Nephron progenitor cell (in vitro differentiated cells): ENCODE data around the gene CFAP46.

Experiments
- DNase-seq: peaks from one replicate; pipeline ENCODE4 v3.0.0; 2021
- H3K27ac Mint-ChIP-seq: 2 replicates; pipeline ENCODE4 v1.8.0; 2021; ENCODE audit warnings: mild to moderate bottlenecking, moderate library complexity, mixed read lengths
- H3K27me3 Mint-ChIP-seq: 2 replicates; pipeline ENCODE4 v1.8.0; 2021; ENCODE audit warnings: mild to moderate bottlenecking, low read depth, mixed read lengths; ENCODE audit not compliant: poor library complexity
- H3K36me3 Mint-ChIP-seq: 2 replicates; pipeline ENCODE4 v1.8.0; 2021; ENCODE audit warnings: low read depth, mixed read lengths
- H3K4me1 Mint-ChIP-seq: 2 replicates; pipeline ENCODE4 v1.8.0; 2021; ENCODE audit warnings: mixed read lengths
- H3K4me3 Mint-ChIP-seq: 2 replicates; pipeline ENCODE4 v1.8.0; 2021; ENCODE audit warnings: mild to moderate bottlenecking, moderate library complexity, mixed read lengths
- H3K9me3 Mint-ChIP-seq: 2 replicates; pipeline ENCODE4 v1.8.0; 2021; ENCODE audit warnings: mild to moderate bottlenecking, moderate library complexity, mixed read lengths
- CTCF ChIP-seq: fragments of 200-600 bp; sonication (generic); IDR thresholded peaks from 2 replicates; pipeline ENCODE4 v1.5.0; 2021; ENCODE audit warnings: antibody characterized with exemption

Gene CFAP46

DNA sequence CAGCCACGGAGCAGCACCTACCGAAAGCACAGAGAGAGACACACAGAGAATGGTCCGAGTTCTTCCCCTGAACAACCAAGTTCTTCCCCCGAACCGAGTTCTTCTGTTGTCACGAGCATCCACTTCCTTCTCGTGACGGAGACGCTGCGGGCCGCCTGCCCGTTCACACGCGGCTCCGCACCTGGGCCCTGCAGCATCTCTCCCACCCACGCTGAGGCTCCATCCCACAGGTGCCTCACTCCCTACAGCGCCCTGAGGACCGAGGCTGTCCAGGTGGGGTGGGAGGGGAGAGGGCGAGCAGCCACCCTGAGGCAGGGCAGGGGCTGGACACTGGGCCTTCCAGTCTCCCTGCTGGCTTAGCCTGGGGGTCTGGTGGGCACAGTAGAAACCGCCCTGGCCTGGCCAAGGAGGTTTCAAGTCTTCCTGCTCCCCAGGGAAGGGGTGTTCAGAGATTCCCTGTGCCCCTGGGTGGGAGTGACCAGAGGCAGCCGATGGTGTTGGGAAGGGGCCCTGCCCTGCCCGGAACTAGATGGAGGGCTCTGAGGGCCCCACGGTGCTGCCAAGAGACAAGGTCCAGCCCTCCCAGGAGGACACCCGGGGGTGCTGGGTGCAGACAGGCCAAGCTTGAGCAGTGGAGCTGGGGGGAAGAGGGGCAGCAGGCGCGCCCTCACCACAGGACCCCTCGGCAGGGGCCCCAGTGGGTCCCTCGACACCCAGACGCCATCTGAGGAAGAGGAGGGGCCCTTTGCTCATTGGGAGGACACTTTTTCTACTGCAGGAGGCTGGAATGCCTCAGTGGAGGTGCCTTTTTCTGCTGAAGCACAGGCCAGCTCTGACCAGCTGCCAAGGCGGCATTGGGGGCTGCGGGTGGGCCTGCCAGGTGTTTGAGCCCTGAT lies 151.2 kb downstream of the CFAP46 start:
- no peak for DNase-seq
- no peak overlapping the region for H3K4me3 Mint-ChIP-seq

GRCh38 chr10:132790470-132790869 lies 151.9 kb downstream of the CFAP46 start:
- H3K27me3 Mint-ChIP-seq, result peaks cover 64% of the 10 kb centered on the region
- no peaks in the 10 kb centered on the region for H3K9me3 Mint-ChIP-seq
- H3K36me3 Mint-ChIP-seq, result no peaks in the 10 kb centered on the region
- H3K4me1 Mint-ChIP-seq, result no peaks in the 10 kb centered on the region
- no peak for DNase-seq
- H3K27ac Mint-ChIP-seq, result no peak overlapping the region
- no peak for TF ChIP-seq CTCF
- no peak overlapping the region for H3K4me3 Mint-ChIP-seq

More for the DNA sequence above, 151.2 kb downstream of the CFAP46 start:
- no peak for TF ChIP-seq CTCF
- no peaks in the 10 kb centered on the region for H3K4me1 Mint-ChIP-seq
- peaks cover 69% of the 10 kb centered on the region for H3K27me3 Mint-ChIP-seq
- no peaks in the 10 kb centered on the region for H3K36me3 Mint-ChIP-seq
- H3K9me3 Mint-ChIP-seq, result no peaks in the 10 kb centered on the region
- no peak overlapping the region for H3K27ac Mint-ChIP-seq

DNA sequence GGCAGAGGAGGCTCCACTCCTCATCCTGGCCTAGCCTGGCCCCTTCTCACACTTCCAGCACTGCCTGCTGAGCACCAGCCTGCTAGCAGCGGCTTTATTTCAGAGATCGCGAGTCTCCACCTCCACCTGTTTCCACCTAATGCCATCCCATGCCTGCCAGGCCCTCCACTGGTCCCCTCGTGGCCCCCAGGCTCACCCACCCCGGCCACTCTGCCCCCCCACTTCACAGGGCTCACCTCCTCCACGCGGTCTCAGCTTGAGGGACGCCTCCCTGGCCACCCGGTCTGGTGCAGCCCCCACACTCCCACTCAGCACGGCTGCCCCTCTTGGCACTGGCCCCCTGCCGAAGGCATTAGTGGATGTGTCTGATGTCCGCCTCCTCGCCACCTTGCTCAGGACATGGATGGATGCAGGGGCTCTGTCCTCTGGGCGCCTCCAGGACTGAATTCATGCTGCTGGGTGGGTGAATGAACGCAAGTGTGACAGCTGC lies 152.7 kb downstream of the CFAP46 start:
- Mint-ChIP-seq H3K9me3 (no peaks in the 10 kb centered on the region), H3K36me3 (no peaks in the 10 kb centered on the region), H3K4me1 (no peaks in the 10 kb centered on the region), H3K4me3 (no peak overlapping the region), H3K27me3 (peaks cover 70% of the 10 kb centered on the region), H3K27ac (no peak overlapping the region)
- no peak for DNase-seq
- no peak for TF ChIP-seq CTCF

GRCh38 chr10:132788831-132789219 lies 153.5 kb downstream of the CFAP46 start:
- no peak for TF ChIP-seq CTCF
- peak; percentile 61 for DNase-seq
- no peaks in the 10 kb centered on the region for H3K9me3 Mint-ChIP-seq
- no peak overlapping the region for H3K27ac Mint-ChIP-seq
- H3K36me3 Mint-ChIP-seq, result no peaks in the 10 kb centered on the region
- peaks cover 4% of the 10 kb centered on the region for H3K4me1 Mint-ChIP-seq
- no peak overlapping the region for H3K4me3 Mint-ChIP-seq
- H3K27me3 Mint-ChIP-seq, result peaks cover 78% of the 10 kb centered on the region

GRCh38 chr10:132788180-132788830 lies 154.1 kb downstream of the CFAP46 start:
- Mint-ChIP-seq H3K27me3 (peaks cover 83% of the 10 kb centered on the region), H3K4me1 (peaks cover 10% of the 10 kb centered on the region), H3K36me3 (peaks cover under 1% of the 10 kb centered on the region), H3K9me3 (no peaks in the 10 kb centered on the region), H3K4me3 (no peak overlapping the region), H3K27ac (no peak overlapping the region)
- peak; percentile 55 for DNase-seq
- TF ChIP-seq CTCF, result no peak
